ENCODE results near the gene ACOT9. TPM values are rescaled to one million over a fixed set of nuclear protein-coding genes. Genes with fewer than 3 reads are reported as not detected.
"Not testable (repeated sequence)": the region's sequence is repeated elsewhere in the genome, so short reads cannot be mapped to it uniquely, and the experiment has no call there.

The ACOT9 gene
- total RNA-seq, 2 donors from 2014 or later, result 85.4 to 92.3 TPM

DNA sequence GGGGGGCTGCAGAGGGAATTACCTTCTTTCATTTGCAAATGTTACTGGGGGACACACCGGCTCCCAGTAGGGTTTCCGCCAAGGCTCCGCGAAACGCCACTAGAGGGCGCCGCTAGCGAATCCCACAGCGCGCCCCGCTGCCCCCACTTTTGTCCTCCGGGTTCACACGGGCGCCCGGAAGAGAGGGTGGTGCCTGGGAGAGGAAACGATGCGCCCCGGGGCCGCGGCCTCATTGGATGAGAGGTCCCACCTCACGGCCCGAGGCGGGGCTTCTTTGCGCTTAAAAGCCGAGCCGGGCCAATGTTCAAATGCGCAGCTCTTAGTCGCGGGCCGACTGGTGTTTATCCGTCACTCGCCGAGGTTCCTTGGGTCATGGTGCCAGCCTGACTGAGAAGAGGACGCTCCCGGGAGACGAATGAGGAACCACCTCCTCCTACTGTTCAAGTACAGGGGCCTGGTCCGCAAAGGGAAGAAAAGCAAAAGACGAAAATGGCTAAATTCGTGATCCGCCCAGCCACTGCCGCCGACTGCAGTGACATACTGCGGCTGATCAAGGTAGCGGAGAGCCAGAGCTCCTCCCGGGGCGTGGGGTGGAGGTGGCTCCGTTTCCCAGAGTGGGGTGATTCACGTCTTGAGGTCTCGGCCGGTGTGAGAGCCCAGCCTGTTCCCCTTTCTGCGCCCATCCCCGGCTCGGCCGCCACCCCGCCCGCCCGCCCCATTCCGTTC is 40.0 kb upstream of the ACOT9 start, which contains the start of gene SAT1:
Gene SAT1 (plus strand): TSS at position 311 of the 726 bp plus-strand sequence. CDS start 179 bp downstream, at position 490.
- DNase-seq (peak; percentile 95), ATAC-seq (replicated peaks in 1 of 2) (peak; percentile 81 to 83)
- Mint-ChIP-seq H3K4me1 (ENCODE audit: low read depth) (peaks cover 48% of the 10 kb centered on the region), H3K4me3 (peak within 1 kb of the TSS; percentile 87 to 99), H3K27me3 (ENCODE audit: low read depth) (peaks cover 11% of the 10 kb centered on the region), H3K36me3 (ENCODE audit: insufficient read depth in 2 of 2) (peaks cover 18 to 27% of the 10 kb centered on the region in 2 donors), H3K9me3 (no peaks in the 10 kb centered on the region), H3K27ac (peak within 1 kb of the TSS; percentile 100)

DNA sequence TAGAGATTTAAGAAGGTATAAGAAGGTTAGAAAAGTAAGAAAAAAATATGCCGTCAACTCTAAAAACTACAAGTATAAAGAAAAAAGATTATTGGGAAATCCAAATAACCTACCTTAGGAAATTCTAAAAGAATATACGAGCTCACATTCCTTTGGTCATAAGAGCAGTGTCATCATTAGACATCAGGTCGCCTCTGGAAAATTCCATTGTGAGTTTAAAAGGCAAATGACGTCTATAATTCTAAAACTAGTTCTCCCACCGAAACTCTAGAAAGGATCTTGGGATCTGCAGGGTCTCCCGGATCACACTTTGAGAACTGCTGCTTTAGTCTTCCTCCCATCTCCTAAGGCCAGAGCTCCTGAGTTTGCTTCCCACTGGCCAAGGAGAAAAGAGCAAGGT is 39.4 kb upstream of the ACOT9 start:
- DNase-seq, result no peak
- peaks cover 48% of the 10 kb centered on the region for H3K4me1 Mint-ChIP-seq (ENCODE audit: low read depth)
- H3K9me3 Mint-ChIP-seq, result no peaks in the 10 kb centered on the region
- peak overlapping the region; percentile 100 for H3K27ac Mint-ChIP-seq
- H3K4me3 Mint-ChIP-seq, result peak overlapping the region; percentile 87 to 99
- H3K27me3 Mint-ChIP-seq (ENCODE audit: low read depth), result peaks cover 11% of the 10 kb centered on the region
- ATAC-seq (replicated peaks in 1 of 2), result no peak
- H3K36me3 Mint-ChIP-seq (ENCODE audit: insufficient read depth in 2 of 2), result peaks cover 18 to 27% of the 10 kb centered on the region in 2 donors

DNA sequence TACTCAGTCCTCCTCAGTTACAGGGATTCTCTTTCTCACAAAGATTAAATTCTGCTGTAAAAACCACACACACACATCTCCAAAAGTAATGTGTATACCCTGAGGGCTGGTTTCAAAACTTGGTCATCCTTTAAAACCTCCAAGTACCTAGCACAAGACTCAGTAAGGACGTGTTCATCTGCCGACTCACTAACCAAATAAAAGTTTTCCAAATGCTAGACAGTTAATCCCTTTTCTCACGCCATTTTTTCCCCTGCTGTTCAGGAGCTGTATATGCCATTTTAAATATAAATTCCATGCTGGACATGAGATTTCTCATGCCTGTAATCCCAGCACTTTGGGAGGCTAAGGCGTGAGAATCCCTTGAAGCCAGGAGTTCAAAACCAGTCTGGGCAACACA is 35.9 kb upstream of the ACOT9 start:
- Mint-ChIP-seq H3K9me3 (no peaks in the 10 kb centered on the region), H3K4me1 (ENCODE audit: low read depth) (peaks cover 40% of the 10 kb centered on the region), H3K27me3 (ENCODE audit: low read depth) (no peaks in the 10 kb centered on the region), H3K27ac (no peak overlapping the region), H3K4me3 (no peak overlapping the region), H3K36me3 (ENCODE audit: insufficient read depth in 2 of 2) (peaks cover 7 to 11% of the 10 kb centered on the region in 2 donors)
- no peak for ATAC-seq (replicated peaks in 1 of 2)
- no peak for DNase-seq

DNA sequence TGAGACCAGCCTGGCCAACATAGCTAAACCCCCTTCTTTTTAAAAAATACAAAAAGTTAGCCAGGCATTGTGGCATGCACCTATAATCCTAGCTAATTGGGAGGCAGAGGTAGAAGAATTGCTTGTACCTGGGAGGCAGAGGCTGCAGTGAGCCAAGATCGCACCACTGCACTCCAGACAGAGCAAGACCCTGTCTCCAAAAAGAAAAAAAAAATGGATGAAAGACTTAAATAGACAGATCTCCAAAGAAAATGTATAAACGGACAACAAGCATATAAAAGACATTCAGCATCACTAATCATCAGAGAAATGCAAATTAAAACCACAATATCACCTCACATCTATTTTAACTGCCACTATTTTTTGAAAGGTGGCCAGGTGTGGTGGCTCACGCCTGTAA is 33.3 kb upstream of the ACOT9 start:
- Mint-ChIP-seq H3K4me3 (no peak overlapping the region), H3K27ac (no peak overlapping the region), H3K36me3 (ENCODE audit: insufficient read depth in 2 of 2) (no peaks in the 10 kb centered on the region), H3K9me3 (no peaks in the 10 kb centered on the region), H3K27me3 (ENCODE audit: low read depth) (no peaks in the 10 kb centered on the region), H3K4me1 (ENCODE audit: low read depth) (peaks cover 29% of the 10 kb centered on the region)
- ATAC-seq (replicated peaks in 1 of 2), result no peak
- no peak for DNase-seq

DNA sequence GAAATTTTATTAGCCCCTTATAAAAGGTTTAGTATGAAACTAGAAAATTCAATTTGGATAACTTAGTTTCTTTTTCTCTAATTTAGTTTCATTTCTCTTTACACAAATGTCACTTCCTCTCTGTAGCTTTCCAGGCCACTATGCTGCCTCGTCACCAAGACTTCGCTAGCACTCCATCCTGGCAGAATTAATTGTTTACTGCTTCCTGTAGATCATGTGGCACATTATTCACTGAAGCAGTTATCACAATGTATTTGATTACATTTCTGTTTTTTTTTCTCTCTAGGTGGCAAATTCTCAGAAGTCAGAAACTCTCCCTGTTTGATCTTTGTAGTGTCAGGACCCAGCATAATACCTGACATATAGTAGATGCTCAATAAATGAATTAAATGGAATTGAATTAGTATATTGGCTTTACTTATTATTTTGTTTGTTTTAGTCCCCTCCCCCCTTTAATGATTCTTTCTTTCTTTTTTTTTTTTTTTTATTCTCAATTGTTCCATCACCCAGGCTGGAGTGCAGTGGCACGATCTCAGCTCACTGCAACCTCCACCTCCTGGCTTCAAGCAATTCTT is 30.6 kb upstream of the ACOT9 start:
- peak overlapping the region; percentile 97 for H3K27ac Mint-ChIP-seq
- no peaks in the 10 kb centered on the region for H3K27me3 Mint-ChIP-seq (ENCODE audit: low read depth)
- peaks cover 14% of the 10 kb centered on the region for H3K4me1 Mint-ChIP-seq (ENCODE audit: low read depth)
- no peaks in the 10 kb centered on the region for H3K9me3 Mint-ChIP-seq
- DNase-seq, result peak; percentile 28 to 34
- peak; percentile 79 to 93 for ATAC-seq (replicated peaks in 1 of 2)
- no peaks in the 10 kb centered on the region for H3K36me3 Mint-ChIP-seq (ENCODE audit: insufficient read depth in 2 of 2)
- H3K4me3 Mint-ChIP-seq, result peak overlapping the region; percentile 68 to 79

DNA sequence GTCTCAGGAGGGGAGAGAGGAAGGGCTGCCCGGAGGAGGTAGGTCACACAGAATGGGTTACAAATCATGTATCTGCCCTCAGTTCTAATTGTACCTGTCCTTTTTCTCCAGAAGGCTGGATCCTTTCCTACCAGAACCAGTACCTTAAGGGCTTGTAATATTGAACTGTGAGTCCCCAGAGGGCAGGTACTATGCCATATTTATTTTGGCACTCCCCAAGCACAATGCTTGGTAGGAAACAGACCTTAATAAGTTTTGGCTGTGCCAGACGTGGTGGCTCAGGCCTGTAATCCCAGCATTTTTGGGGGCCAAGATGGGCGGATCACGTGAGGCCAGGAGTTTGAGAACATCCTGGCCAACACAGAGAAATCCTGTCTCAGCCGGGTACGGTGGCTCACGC is 28.0 kb upstream of the ACOT9 start:
- not testable (repeated sequence) for H3K27ac Mint-ChIP-seq; H3K9me3 Mint-ChIP-seq; ATAC-seq (replicated peaks in 1 of 2); DNase-seq; H3K36me3 Mint-ChIP-seq (ENCODE audit: insufficient read depth in 2 of 2); H3K27me3 Mint-ChIP-seq (ENCODE audit: low read depth); H3K4me3 Mint-ChIP-seq
- peaks cover 14% of the 10 kb centered on the region for H3K4me1 Mint-ChIP-seq (ENCODE audit: low read depth)

DNA sequence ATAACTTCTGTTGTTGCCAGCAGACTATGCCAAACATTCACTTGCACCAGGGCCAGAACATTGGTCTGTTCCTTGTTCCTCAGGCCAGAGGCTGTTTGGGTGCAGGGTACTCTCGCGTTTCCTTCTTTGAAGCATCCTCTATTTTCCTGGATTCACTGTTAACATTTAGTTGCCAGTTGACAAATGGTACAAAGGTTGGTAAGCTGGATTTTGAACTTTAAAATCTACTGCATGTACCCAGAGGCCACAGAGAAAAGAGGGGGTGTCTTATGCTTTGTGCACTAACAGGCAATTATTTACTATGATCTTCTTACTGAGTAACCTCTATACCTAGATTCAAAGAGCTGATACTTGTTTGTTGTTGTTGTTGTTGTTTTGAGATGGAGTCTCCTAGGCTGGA is 27.1 kb upstream of the ACOT9 start:
- Mint-ChIP-seq H3K27me3 (ENCODE audit: low read depth) (peaks cover 1% of the 10 kb centered on the region), H3K4me1 (ENCODE audit: low read depth) (peaks cover 14% of the 10 kb centered on the region), H3K4me3 (no peak overlapping the region), H3K36me3 (ENCODE audit: insufficient read depth in 2 of 2) (no peaks in the 10 kb centered on the region), H3K27ac (no peak overlapping the region), H3K9me3 (no peaks in the 10 kb centered on the region)
- DNase-seq (no peak), ATAC-seq (replicated peaks in 1 of 2) (no peak)

DNA sequence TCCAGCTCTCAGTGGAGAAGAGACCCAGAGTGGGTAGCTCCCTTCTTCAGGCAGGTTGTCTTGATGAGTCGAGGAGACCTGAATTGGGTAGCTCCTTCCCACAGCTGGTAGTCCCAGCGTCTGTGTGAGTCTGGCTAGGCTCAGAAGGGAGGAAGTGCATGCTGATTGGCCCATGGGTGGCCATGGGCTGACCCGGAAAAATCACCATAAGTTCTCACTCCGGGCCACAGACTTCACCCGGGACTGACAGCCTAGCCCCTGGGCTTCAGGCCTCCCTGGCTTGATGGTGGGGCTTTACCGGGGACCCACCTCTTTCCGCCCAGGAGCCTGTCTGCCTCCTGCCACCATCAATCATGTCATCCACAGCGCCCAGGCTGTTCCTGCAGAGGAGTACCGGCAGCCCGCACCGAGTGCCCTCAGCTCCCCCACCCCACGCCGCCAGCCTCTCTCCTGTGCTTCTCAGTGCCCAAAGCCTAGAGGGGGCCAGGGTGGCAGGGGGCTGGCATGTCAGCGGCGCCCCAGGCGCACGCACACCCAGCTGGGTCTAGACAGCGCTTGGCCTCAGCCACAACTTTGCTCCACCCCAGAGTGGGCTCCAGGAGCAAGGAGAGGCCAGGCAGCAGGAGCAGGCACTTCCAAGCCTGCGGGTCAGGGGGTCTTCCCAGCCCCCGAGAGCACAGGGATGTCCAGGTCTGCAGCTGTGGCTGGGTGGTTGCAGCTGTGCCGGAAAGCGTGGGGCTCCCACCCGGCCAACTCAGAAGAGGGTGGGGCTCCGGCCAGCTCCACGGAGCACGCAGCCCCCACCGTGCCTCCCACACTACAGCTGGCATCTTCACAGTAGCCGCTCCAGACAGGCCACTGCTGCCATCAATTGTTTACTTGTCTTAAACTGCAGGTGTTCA is 23.8 kb upstream of the ACOT9 start:
- Mint-ChIP-seq H3K36me3 (ENCODE audit: insufficient read depth in 2 of 2) (no peaks in the 10 kb centered on the region), H3K27me3 (ENCODE audit: low read depth) (peaks cover 13% of the 10 kb centered on the region), H3K4me1 (ENCODE audit: low read depth) (no peaks in the 10 kb centered on the region), H3K9me3 (no peaks in the 10 kb centered on the region), H3K27ac (peak overlapping the region; percentile 60), H3K4me3 (peak overlapping the region; percentile 29 to 90)
- peak in 1 of 2 donors; percentile 35 for DNase-seq
- peak; percentile 15 to 92 for ATAC-seq (replicated peaks in 1 of 2)

DNA sequence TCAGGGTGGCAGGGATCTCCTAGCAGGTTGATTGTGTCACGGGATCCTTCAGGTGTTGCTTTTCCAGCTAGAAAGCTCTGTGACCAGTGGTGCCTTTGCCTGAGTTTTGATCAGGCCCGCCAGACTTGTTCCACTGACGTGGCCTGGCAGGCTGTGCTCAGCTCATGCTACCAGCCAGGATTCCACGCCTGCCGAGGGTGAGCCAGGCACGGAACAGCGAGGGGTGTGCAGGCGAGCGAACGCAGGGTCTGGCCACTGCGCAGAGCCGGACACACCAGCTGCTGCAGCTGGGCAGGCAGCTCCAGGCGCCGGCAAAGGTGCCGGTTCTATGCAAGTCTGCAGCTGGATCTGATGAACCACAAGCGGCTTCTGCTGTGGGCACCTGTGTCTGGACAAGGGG is 22.8 kb upstream of the ACOT9 start:
- ATAC-seq (replicated peaks in 1 of 2), result no peak
- no peaks in the 10 kb centered on the region for H3K9me3 Mint-ChIP-seq
- DNase-seq, result no peak
- no peaks in the 10 kb centered on the region for H3K36me3 Mint-ChIP-seq (ENCODE audit: insufficient read depth in 2 of 2)
- no peak overlapping the region for H3K27ac Mint-ChIP-seq
- peak overlapping the region in 1 of 2 donors; percentile 90 for H3K4me3 Mint-ChIP-seq
- peaks cover 13% of the 10 kb centered on the region for H3K27me3 Mint-ChIP-seq (ENCODE audit: low read depth)
- no peaks in the 10 kb centered on the region for H3K4me1 Mint-ChIP-seq (ENCODE audit: low read depth)

DNA sequence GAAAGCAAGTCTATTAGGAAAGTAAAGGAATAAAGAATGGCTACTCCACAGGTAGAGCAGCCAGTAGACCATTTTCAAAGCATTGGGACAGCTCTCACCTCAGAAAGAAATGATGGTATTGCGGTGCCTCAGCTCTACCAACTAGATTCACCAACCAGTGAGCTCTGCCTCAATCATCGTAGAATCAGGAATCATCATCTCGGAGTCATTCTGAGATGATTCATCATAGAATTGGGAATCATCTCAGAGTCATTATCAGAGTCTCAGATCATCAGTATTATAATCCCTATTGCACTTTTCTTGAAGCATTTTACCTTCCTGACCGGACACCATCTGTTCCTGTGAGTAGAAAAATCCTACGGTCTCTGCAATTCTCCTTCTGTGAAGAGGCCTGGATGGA is 22.4 kb upstream of the ACOT9 start:
- Mint-ChIP-seq H3K27me3 (ENCODE audit: low read depth) (peaks cover 13% of the 10 kb centered on the region), H3K9me3 (no peaks in the 10 kb centered on the region), H3K36me3 (ENCODE audit: insufficient read depth in 2 of 2) (no peaks in the 10 kb centered on the region), H3K4me3 (no peak overlapping the region), H3K27ac (no peak overlapping the region), H3K4me1 (ENCODE audit: low read depth) (no peaks in the 10 kb centered on the region)
- ATAC-seq (replicated peaks in 1 of 2), result no peak
- no peak for DNase-seq

DNA sequence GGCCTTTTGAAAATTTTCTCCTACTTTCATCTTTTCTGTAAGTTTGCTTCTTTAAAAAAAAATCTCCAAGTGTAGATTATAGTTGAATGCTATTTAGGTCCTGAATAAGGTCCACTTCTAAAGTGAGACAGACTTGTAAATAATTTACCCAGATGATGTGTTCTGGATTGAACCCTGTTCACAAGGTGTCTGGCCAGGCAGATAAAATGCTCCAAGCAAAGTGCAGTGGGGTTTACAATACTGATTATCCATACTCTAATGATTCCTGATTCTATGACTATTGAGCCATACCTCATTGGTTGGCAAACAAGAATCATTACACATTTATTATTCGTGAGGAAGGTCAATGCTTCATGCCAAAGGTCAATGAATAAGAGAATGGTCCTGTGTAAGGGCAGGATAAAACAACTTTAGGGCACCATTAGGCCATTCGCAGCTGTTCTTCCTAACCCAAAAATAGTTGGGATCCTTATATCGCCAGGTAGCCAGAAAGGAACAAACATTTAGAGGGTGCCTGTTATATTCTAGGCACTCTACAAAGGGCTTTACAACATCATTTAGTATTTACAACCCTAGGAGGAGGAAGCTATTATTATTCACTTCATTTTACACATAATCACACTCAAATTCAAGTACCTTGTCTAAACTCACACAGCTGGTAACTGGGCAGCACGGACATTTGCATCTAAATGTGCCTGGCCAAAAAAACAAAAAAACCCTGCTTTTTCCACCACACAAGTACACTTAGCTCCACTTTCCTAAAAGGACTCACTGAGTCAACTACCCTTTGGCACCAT is 21.3 kb upstream of the ACOT9 start:
- Mint-ChIP-seq H3K4me1 (ENCODE audit: low read depth) (no peaks in the 10 kb centered on the region), H3K27me3 (ENCODE audit: low read depth) (peaks cover 13% of the 10 kb centered on the region), H3K27ac (no peak overlapping the region), H3K4me3 (no peak overlapping the region), H3K9me3 (no peaks in the 10 kb centered on the region), H3K36me3 (ENCODE audit: insufficient read depth in 2 of 2) (no peaks in the 10 kb centered on the region)
- DNase-seq, result no peak
- no peak for ATAC-seq (replicated peaks in 1 of 2)

DNA sequence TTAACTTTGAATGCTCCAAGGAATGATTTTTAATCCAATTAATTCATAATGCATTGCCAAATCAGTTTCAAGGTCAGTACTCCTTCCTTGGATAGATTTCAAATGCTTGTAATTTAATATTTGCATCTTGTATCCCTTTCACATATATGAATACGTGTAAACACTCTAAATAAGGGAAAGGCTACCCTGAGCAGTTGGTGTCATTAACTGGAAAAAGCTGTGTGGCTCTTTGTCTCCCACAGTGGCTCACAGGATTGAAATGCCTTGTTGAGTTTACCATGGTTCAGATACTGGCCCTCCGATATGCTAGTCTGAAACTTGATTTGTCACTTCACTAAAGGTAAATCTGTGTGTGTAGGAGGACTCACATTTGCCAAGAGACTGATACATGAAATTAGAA is 16.7 kb upstream of the ACOT9 start:
- no peaks in the 10 kb centered on the region for H3K9me3 Mint-ChIP-seq
- H3K27me3 Mint-ChIP-seq (ENCODE audit: low read depth), result peaks cover 8% of the 10 kb centered on the region
- H3K27ac Mint-ChIP-seq, result no peak overlapping the region
- no peaks in the 10 kb centered on the region for H3K36me3 Mint-ChIP-seq (ENCODE audit: insufficient read depth in 2 of 2)
- ATAC-seq (replicated peaks in 1 of 2), result no peak
- peaks cover 9% of the 10 kb centered on the region for H3K4me1 Mint-ChIP-seq (ENCODE audit: low read depth)
- DNase-seq, result no peak
- H3K4me3 Mint-ChIP-seq, result no peak overlapping the region
